Endothelial cell of umbilical vein (primary cell): ENCODE data around the gene PFKFB4. TPM values are rescaled to one million over a fixed set of nuclear protein-coding genes. Genes with fewer than 3 reads are reported as not detected.

Experiments used
- BruUV-seq: library from RNA; stranded (reverse); fragments of 400-500 nt; replicated peaks from 2 replicates; lab custom pipeline; 2021; lab: Mats Ljungman, UMichigan
- CTCF ChIA-PET: fragments of 300-600, 350-600 bp; sonication (Branson Sonifier 250); formaldehyde crosslinking; loops from one replicate; lab custom pipeline; 2021; ENCODE audit warnings: antibody characterized with exemption, inconsistent platforms; lab: Charles Lee
- POLR2A ChIA-PET: fragments of 300-600, 350-600 bp; sonication (Branson Sonifier 250); formaldehyde crosslinking; loops from one replicate; lab custom pipeline; 2021; ENCODE audit warnings: antibody characterized with exemption, inconsistent platforms; lab: Charles Lee
- DNase-seq: peaks from one replicate; pipeline ENCODE4 v3.0.0-alpha.2; 2011; ENCODE audit warnings: low read depth, low spot score
- FAIRE-seq: peaks from 2 replicates; lab custom pipeline; 2011; peaks lifted over from hg19 to GRCh38; lab: Jason Lieb, UNC
- H2AFZ ChIP-seq: 2 replicates; pipeline ENCODE4 v1.6.0; 2012; ENCODE audit warnings: low read depth, low read length, control low read depth, inconsistent platforms
- H3K27ac ChIP-seq: 2 replicates; pipeline ENCODE4 v1.5.1; 2011; ENCODE audit warnings: low read depth, mild to moderate bottlenecking, control low read depth, low read length, moderate library complexity; ENCODE audit not compliant: insufficient read depth
- H3K27me3 ChIP-seq, 2 experiments: 2 replicates each; pipeline versions ENCODE4 v1.6.0 to v1.6.1; 2011; ENCODE audit warnings: low read length in 2 of 2, mixed read lengths in 1 of 2; ENCODE audit not compliant: control insufficient read depth in 2 of 2, insufficient read depth in 2 of 2
- H3K36me3 ChIP-seq, 2 experiments: 2 replicates in 1 of 2; 3 replicates in 1 of 2; pipeline ENCODE4 v1.5.1; 2011; ENCODE audit warnings: low read length in 2 of 2, mild to moderate bottlenecking in 1 of 2, moderate library complexity in 1 of 2; ENCODE audit not compliant: control insufficient read depth in 2 of 2, insufficient read depth in 2 of 2; ENCODE audit errors: extremely low read depth in 1 of 2
- H3K4me1 ChIP-seq: 3 replicates; pipeline ENCODE4 v1.5.1; 2011; ENCODE audit warnings: mild to moderate bottlenecking, low read length; ENCODE audit not compliant: control insufficient read depth, insufficient read depth; ENCODE audit errors: extremely low read depth
- H3K4me2 ChIP-seq: 2 replicates; pipeline ENCODE4 v1.6.1; 2011; ENCODE audit warnings: low read length, control low read depth, mixed read lengths; ENCODE audit not compliant: insufficient read depth
- H3K4me3 ChIP-seq, 3 experiments: fragments of 200-600 bp in 1 of 3; sonication (generic), shearing (Covaris generic) in 1 of 3; replicated peaks in 1 of 3; 2 replicates each; pipeline ENCODE4 v1.5.1; 2011 to 2016; ENCODE audit warnings: control low read depth in 3 of 3, low read length in 3 of 3, mild to moderate bottlenecking in 2 of 3, inconsistent platforms in 1 of 3, low read depth in 1 of 3, moderate library complexity in 1 of 3; ENCODE audit not compliant: insufficient read depth in 1 of 3
- H3K79me2 ChIP-seq: 2 replicates; pipeline ENCODE4 v1.6.0; 2012; ENCODE audit warnings: low read length, inconsistent platforms; ENCODE audit not compliant: control insufficient read depth, insufficient read depth
- H3K9ac ChIP-seq: replicated peaks from 2 replicates; pipeline ENCODE3; 2011; ENCODE audit warnings: low read length, control low read depth; ENCODE audit not compliant: insufficient read depth; ENCODE audit errors: extremely low read depth
- H3K9me1 ChIP-seq: replicated peaks from 3 replicates; pipeline ENCODE4 v1.6.0; 2011; ENCODE audit warnings: mild to moderate bottlenecking, low read length; ENCODE audit not compliant: control insufficient read depth, insufficient read depth; ENCODE audit errors: extremely low read depth
- H3K9me3 ChIP-seq: replicated peaks from 2 replicates; pipeline ENCODE4 v1.5.1; 2012; ENCODE audit warnings: low read length, inconsistent platforms; ENCODE audit not compliant: control insufficient read depth, insufficient read depth
- H4K20me1 ChIP-seq: replicated peaks from 2 replicates; pipeline ENCODE3; 2011; ENCODE audit warnings: mild to moderate bottlenecking, low read length; ENCODE audit not compliant: control insufficient read depth, insufficient read depth; ENCODE audit errors: extremely low read depth
- EZH2 ChIP-seq: IDR thresholded peaks from 2 replicates; pipeline ENCODE4 v1.6.1; 2012; ENCODE audit warnings: borderline replicate concordance, low read depth, mild to moderate bottlenecking, moderate library complexity, low read length, inconsistent platforms; ENCODE audit not compliant: severe bottlenecking
- FOS ChIP-seq: IDR thresholded peaks from 2 replicates; pipeline ENCODE4 v1.6.1; 2011; ENCODE audit warnings: mild to moderate bottlenecking, low read length, moderate library complexity, borderline replicate concordance; ENCODE audit not compliant: insufficient read depth
- GATA2 ChIP-seq: IDR thresholded peaks from 2 replicates; pipeline ENCODE4 v1.7.0; 2011; ENCODE audit warnings: low read depth, mild to moderate bottlenecking, moderate library complexity, mixed read lengths, low read length; ENCODE audit not compliant: insufficient read length, insufficient read depth
- JUN ChIP-seq: IDR thresholded peaks from 2 replicates; pipeline ENCODE4 v1.6.1; 2011; ENCODE audit warnings: borderline replicate concordance, low read depth; ENCODE audit not compliant: insufficient read length, insufficient read depth
- MYC ChIP-seq: IDR thresholded peaks from one replicate; pipeline ENCODE4 v1.6.1; 2011; ENCODE audit warnings: mild to moderate bottlenecking, low read depth, low read length
- POLR2A ChIP-seq: IDR thresholded peaks from 2 replicates; pipeline ENCODE4 v1.6.1; 2012; ENCODE audit warnings: low read depth, mild to moderate bottlenecking, control low read depth, low read length
- POLR2AphosphoS5 ChIP-seq: IDR thresholded peaks from 2 replicates; pipeline ENCODE4 v1.6.1; 2012; ENCODE audit warnings: low read depth, mild to moderate bottlenecking, control low read depth, low read length, moderate library complexity; ENCODE audit not compliant: insufficient read depth
- dilution Hi-C: fragments of 300-500 bp; cut with MboI; formaldehyde crosslinking; loops from one replicate; pipeline ENCODE4 v1.15.0; 2019; ENCODE audit warnings: low sequenced_read_pairs; ENCODE audit not compliant: extremely low pct_ligation_motif_present
- intact Hi-C: fragments of 100-400 bp; cut with micrococcal nuclease; formaldehyde crosslinking; loops from one replicate; pipeline ENCODE4 v1.10.0; 2022
- polyA plus RNA-seq, 4 experiments: library from polyadenylated mRNA; depleted of rRNA in 3 of 4; stranded (reverse) in 3 of 4; unstranded in 1 of 4; fragments of >200 nt; gene quantifications; 2 replicates each; pipeline versions ENCODE4 v1.2.1 to v1.2.3, GENCODE V29; 2011 to 2012; ENCODE audit warnings: missing spikeins in 1 of 4
- total RNA-seq: library from RNA; stranded (reverse); gene quantifications from 2 replicates; pipeline ENCODE4 v1.2.3, GENCODE V29; 2021
- TF ChIP-seq, protein P1 (sequence below): IDR thresholded peaks from 2 replicates; pipeline ENCODE4 v1.6.1; 2011; ENCODE audit not compliant: insufficient read depth, insufficient read length
- TF ChIP-seq, protein P2 (sequence below), 2 donors: IDR thresholded peaks; 1 replicate in 1 of 2; 2 replicates in 1 of 2; pipeline ENCODE4 v1.5.1; 2011; ENCODE audit warnings: low read length in 2 of 2, mild to moderate bottlenecking in 2 of 2, moderate library complexity in 2 of 2, control low read depth in 1 of 2, inconsistent platforms in 1 of 2, low read depth in 1 of 2; ENCODE audit not compliant: insufficient read depth in 1 of 2; ENCODE audit errors: extremely low read depth in 1 of 2

Gene PFKFB4
- total and polyA plus RNA-seq, 2 donors (not counting 3 experiments of a cell fraction or from before 2014, with no cell fraction given) = 4.0 to 4.2 TPM

DNA sequence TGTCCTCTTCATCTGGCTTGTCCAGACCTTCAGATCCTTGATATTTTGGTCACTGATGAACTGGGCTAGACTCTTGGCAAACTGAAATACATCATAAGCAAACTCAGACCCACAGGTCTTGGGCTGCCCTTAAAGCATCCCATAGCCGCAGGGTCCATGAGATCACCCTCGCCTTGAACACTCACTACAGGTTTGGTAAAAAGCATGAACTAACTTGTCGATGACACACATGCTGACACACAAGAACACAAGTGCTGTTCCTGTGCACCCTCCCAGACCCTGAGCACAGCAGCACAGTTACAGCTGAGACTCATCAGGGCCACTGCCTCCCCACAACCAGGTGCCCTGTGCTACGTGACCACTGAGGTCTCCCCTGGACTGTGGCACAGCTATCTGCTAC, 21.0 kb downstream of the PFKFB4 start:
- Histone ChIP-seq H3K4me3 (no peak overlapping the region), H3K4me2 (no peak overlapping the region), H3K9me3 (no peaks in the 10 kb centered on the region), H4K20me1 (no peaks in the 10 kb centered on the region), H3K27me3 (no peaks in the 10 kb centered on the region), H3K27ac (no peak overlapping the region), H3K79me2 (no peaks in the 10 kb centered on the region), H3K9me1 (no peaks in the 10 kb centered on the region), H3K36me3 (no peaks in the 10 kb centered on the region), H3K9ac (no peak overlapping the region), H3K4me1 (no peaks in the 10 kb centered on the region), H2AFZ (no peak overlapping the region)
- no peak for TF ChIP-seq POLR2AphosphoS5
- no peak for TF ChIP-seq POLR2A
- TF ChIP-seq JUN = no peak
- TF ChIP-seq, protein P1, sequence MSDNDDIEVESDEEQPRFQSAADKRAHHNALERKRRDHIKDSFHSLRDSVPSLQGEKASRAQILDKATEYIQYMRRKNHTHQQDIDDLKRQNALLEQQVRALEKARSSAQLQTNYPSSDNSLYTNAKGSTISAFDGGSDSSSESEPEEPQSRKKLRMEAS = no peak
- no peak for TF ChIP-seq FOS
- FAIRE-seq (no peak), DNase-seq (no peak)
- no TSS peak for BruUV-seq
- ChIA-PET CTCF (interaction anchor here (1.0 kb wide), 1 partner anchor 100 kb away, joined by 3 read pairs; the partner anchor contains the start of gene SLC26A6), POLR2A (no interaction called here)
- intact Hi-C loops (no loop called here), dilution Hi-C loops (no loop called here)

DNA sequence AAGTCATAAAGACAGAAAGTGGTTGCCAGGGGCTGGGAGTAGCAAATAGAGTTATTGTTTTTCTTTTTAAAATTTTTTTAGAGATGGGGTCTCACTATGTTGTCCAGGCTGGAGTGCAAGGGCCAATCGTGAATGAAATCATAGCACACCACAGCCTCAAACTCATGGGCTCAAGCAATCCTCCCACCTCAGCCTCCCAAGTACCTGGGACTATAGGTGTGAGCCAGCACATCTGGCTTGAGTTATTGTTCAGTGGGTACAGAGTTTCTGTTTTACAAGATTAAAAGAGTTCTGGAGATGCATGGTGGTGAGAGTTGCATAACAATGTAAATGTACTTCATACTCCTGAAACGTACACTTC, 23.6 kb downstream of the PFKFB4 start:
- Histone ChIP-seq H3K4me3 (no peak overlapping the region), H3K9me1 (no peaks in the 10 kb centered on the region), H2AFZ (no peak overlapping the region), H3K9me3 (no peaks in the 10 kb centered on the region), H3K79me2 (no peaks in the 10 kb centered on the region), H3K27ac (no peak overlapping the region), H3K4me1 (no peaks in the 10 kb centered on the region), H3K36me3 (no peaks in the 10 kb centered on the region), H3K27me3 (no peaks in the 10 kb centered on the region), H3K4me2 (no peak overlapping the region), H4K20me1 (no peaks in the 10 kb centered on the region), H3K9ac (no peak overlapping the region)
- ChIA-PET POLR2A (no interaction called here), CTCF (interaction anchor here (1.5 to 2.1 kb wide), 3 partner anchors 10 to 24 kb away, joined by 3 to 5 read pairs (median 4); no protein-coding TSS in a partner anchor)
- intact Hi-C loops = no loop called here
- dilution Hi-C loops = no loop called here
- no peak for DNase-seq
- FAIRE-seq = no peak
- TF ChIP-seq POLR2A (no peak), JUN (no peak), MYC (no peak), FOS (no peak), GATA2 (no peak), EZH2 (no peak), POLR2AphosphoS5 (no peak)
- TF ChIP-seq, protein P2, sequence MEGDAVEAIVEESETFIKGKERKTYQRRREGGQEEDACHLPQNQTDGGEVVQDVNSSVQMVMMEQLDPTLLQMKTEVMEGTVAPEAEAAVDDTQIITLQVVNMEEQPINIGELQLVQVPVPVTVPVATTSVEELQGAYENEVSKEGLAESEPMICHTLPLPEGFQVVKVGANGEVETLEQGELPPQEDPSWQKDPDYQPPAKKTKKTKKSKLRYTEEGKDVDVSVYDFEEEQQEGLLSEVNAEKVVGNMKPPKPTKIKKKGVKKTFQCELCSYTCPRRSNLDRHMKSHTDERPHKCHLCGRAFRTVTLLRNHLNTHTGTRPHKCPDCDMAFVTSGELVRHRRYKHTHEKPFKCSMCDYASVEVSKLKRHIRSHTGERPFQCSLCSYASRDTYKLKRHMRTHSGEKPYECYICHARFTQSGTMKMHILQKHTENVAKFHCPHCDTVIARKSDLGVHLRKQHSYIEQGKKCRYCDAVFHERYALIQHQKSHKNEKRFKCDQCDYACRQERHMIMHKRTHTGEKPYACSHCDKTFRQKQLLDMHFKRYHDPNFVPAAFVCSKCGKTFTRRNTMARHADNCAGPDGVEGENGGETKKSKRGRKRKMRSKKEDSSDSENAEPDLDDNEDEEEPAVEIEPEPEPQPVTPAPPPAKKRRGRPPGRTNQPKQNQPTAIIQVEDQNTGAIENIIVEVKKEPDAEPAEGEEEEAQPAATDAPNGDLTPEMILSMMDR (IDR thresholded peaks at IDR 0.05; ENCODE audit: extremely low read depth in 1 of 2, insufficient read depth in 1 of 2, low read depth in 1 of 2, low read length in 2 of 2) = no peak
- TF ChIP-seq, protein P1 = no peak
- no TSS peak for BruUV-seq
